Measurements from ENCODE around the gene CNOT8. TPM values are rescaled to one million over a fixed set of nuclear protein-coding genes. Genes with fewer than 3 reads are reported as not detected.

Gene CNOT8
- total and polyA plus RNA-seq, 2 of the 4 experiments (the other 2 are of a cell fraction) = 41.4 to 49.1 TPM

DNA sequence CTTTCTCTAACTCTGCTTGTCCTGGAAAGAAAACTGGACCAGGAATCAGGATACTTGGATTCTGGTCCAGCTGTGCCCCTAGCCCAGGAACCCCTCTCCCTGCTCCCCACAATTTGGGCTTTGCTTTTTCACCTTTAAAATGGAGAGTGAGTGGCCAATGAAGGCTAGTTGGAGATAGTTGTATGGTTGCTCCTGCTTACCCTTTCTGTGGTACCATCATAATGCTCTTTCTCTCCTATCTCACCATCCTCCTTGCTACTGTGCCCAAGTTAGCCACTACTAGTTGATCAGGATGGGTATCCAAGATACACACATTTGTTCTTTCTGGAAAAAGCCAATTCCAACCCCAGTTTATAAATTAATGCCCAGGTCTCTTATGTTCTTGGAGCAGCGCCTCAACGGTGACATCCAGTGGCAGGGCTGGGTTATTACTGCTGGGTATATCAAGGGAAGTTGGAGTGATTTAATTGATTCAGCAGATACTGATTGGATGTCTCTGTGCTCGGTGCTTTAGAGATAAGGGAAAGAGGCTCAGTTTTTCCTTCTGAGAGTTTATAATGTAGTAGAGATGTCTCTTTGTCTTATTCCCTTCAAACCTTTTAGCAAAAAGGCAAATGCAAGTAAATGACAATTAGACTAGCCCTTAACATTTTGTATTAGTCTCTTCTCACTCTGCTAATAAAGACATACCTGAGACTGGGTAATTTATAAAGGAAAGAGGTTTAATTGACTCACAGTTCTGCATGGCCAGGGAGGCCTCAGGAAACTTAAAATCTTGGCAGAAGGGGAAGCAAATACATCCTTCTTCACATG is 46.6 kb upstream of the CNOT8 start (continued):
- TF ChIP-seq RFX5 (IDR thresholded peaks at IDR 0.05; ENCODE audit: low read depth, low read length) = no peak

DNA sequence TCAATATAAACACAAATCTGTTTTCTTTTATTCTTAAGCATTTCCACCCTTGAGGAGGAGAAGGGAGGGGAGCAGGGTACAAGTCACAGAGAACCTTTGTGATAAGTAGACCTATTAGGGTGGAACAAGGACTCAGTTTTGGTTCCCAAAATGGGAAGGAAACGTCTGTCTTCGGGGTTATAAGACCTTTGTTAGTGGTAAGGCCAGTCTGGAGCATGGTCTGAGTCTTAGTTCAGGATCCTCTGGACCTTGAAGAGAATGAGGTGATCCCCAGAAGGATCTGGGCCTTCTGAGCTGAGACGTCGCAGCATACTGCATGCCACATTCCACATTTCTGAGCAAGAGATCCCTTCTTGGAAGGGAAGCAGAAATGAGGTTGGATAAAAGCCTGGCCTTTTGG is 45.3 kb upstream of the CNOT8 start:
- no peak overlapping the region for H3K4ac ChIP-seq (ENCODE audit: low read depth, low read length)
- H2BK20ac ChIP-seq (ENCODE audit: low read depth, low read length) = no peak overlapping the region
- no peak overlapping the region for H4K91ac ChIP-seq (ENCODE audit: insufficient read depth, low read depth, low read length)
- H2AK5ac ChIP-seq (ENCODE audit: low read depth, low read length) = no peak overlapping the region
- no peaks in the 10 kb centered on the region for H3K4me1 ChIP-seq (ENCODE audit: control insufficient read depth, insufficient read depth, low read length)
- no peak overlapping the region for H3K18ac ChIP-seq (ENCODE audit: low read depth, low read length)
- H2BK120ac ChIP-seq (ENCODE audit: low read depth, low read length) = no peak overlapping the region
- POLR2A ChIA-PET (ENCODE audit: unreplicated experiment) = no interaction called here
- CTCF ChIA-PET = no interaction called here
- peaks cover 24 to 37% of the 10 kb centered on the region in 2 experiments for H3K79me1 ChIP-seq (ENCODE audit: low read depth in 1 of 2, low read length in 2 of 2)
- H3K4me2 ChIP-seq (ENCODE audit: low read depth, low read length) = no peak overlapping the region
- H3K27me3 ChIP-seq (ENCODE audit: control insufficient read depth, insufficient read depth, low read length) = no peaks in the 10 kb centered on the region
- WGBS, 2 experiments (ENCODE audit: extremely low coverage in 2 of 2, insufficient read length in 1 of 2) = no CpG with 5 or more reads among the region's 4 CpGs
- no peak overlapping the region for H2AFZ ChIP-seq (replicated peaks; ENCODE audit: low read length, poor library complexity)
- H4K8ac ChIP-seq (ENCODE audit: low read depth in 2 of 2, low read length in 2 of 2) = no peak overlapping the region
- no peak overlapping the region for H2BK15ac ChIP-seq (ENCODE audit: low read depth, low read length)
- H3K23ac ChIP-seq (ENCODE audit: low read depth, low read length) = no peak overlapping the region
- in situ Hi-C loops (cut with MboI; ENCODE audit: low sequenced_read_pairs) (loop anchor here (25.0 kb wide), 1 partner anchor 351 kb away; no protein-coding TSS in a partner anchor), intact Hi-C loops (cut with micrococcal nuclease) (loop anchor here (2.0 to 5.0 kb wide), 2 partner anchors 56 to 346 kb away; no protein-coding TSS in a partner anchor), dilution Hi-C loops (cut with HindIII; ENCODE audit: low sequenced_read_pairs, unreplicated experiment) (no loop called here)
- no peak overlapping the region for H3K4me3 ChIP-seq (ENCODE audit: insufficient read depth, low read depth, low read length)
- H4K5ac ChIP-seq (ENCODE audit: low read depth, low read length) = no peak overlapping the region
- H4K20me1 ChIP-seq (ENCODE audit: insufficient read depth, low read length) = peaks cover 7% of the 10 kb centered on the region; the same call in 1 of the 2 replicates
- H3K14ac ChIP-seq (replicated peaks; ENCODE audit: low read depth, low read length) = no peak overlapping the region
- no TSS peak for BruUV-seq (replicated peaks)
- peaks cover 3% of the 10 kb centered on the region for H3K9me1 ChIP-seq (ENCODE audit: insufficient read depth, low read length)
- H3K9ac ChIP-seq (ENCODE audit: low read depth, low read length) = no peak overlapping the region
- TF ChIP-seq CHD1 (IDR thresholded peaks at IDR 0.05; ENCODE audit: low read depth, low read length) = no peak
- no peak for TF ChIP-seq CEBPB (IDR thresholded peaks at IDR 0.05; ENCODE audit: low read depth, low read length)
- TF ChIP-seq MXI1 (IDR thresholded peaks at IDR 0.05; ENCODE audit: borderline replicate concordance, low read depth, low read length) = no peak
- TF ChIP-seq FOS (IDR thresholded peaks at IDR 0.05; ENCODE audit: low read depth, low read length) = no peak
- no peak for TF ChIP-seq RFX5 (IDR thresholded peaks at IDR 0.05; ENCODE audit: low read depth, low read length)
- TF ChIP-seq RCOR1 (IDR thresholded peaks at IDR 0.05; ENCODE audit: insufficient replicate concordance, low read length) = no peak
- no peak for TF ChIP-seq NFE2L2 (IDR thresholded peaks at IDR 0.05; ENCODE audit: low read depth, low read length)
- no peak for TF ChIP-seq SMC3 (IDR thresholded peaks at IDR 0.05; ENCODE audit: low read depth, low read length)
- no peak for TF ChIP-seq POLR2A (IDR thresholded peaks at IDR 0.05; ENCODE audit: low read depth, low read length)
- TF ChIP-seq MAZ (IDR thresholded peaks at IDR 0.05; ENCODE audit: borderline replicate concordance, low read depth, low read length) = no peak
- TF ChIP-seq MAFK (IDR thresholded peaks at IDR 0.05; ENCODE audit: low read depth, low read length) = no peak
- TF ChIP-seq, protein P1, sequence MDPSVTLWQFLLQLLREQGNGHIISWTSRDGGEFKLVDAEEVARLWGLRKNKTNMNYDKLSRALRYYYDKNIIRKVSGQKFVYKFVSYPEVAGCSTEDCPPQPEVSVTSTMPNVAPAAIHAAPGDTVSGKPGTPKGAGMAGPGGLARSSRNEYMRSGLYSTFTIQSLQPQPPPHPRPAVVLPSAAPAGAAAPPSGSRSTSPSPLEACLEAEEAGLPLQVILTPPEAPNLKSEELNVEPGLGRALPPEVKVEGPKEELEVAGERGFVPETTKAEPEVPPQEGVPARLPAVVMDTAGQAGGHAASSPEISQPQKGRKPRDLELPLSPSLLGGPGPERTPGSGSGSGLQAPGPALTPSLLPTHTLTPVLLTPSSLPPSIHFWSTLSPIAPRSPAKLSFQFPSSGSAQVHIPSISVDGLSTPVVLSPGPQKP (IDR thresholded peaks at IDR 0.05; ENCODE audit: borderline replicate concordance, low read depth, low read length) = no peak
- TF ChIP-seq, protein P2, sequence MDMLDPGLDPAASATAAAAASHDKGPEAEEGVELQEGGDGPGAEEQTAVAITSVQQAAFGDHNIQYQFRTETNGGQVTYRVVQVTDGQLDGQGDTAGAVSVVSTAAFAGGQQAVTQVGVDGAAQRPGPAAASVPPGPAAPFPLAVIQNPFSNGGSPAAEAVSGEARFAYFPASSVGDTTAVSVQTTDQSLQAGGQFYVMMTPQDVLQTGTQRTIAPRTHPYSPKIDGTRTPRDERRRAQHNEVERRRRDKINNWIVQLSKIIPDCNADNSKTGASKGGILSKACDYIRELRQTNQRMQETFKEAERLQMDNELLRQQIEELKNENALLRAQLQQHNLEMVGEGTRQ (IDR thresholded peaks at IDR 0.05; ENCODE audit: low read depth, low read length) = no peak
- no peak overlapping the region for H2AK9ac ChIP-seq (replicated peaks; ENCODE audit: low read depth, low read length, poor library complexity)
- no peak overlapping the region for H3K56ac ChIP-seq (ENCODE audit: extremely low read depth, insufficient read depth, low read length)
- H3K27ac ChIP-seq (ENCODE audit: insufficient read depth, low read length) = no peak overlapping the region
- no peak overlapping the region for H2BK5ac ChIP-seq (ENCODE audit: low read depth, low read length, poor library complexity, severe bottlenecking)
- DNase-seq (no peak), ATAC-seq (ENCODE audit: low read depth) (no peak)
- H3K36me3 ChIP-seq (ENCODE audit: control insufficient read depth, insufficient read depth, low read length) = peaks cover 66% of the 10 kb centered on the region
- no peaks in the 10 kb centered on the region for H3K9me3 ChIP-seq (ENCODE audit: control insufficient read depth, insufficient read depth, low read length)

Measured in IMR-90 (cell line).